H7 (cell line): ENCODE data around the gene PACSIN3. TPM values are rescaled to one million over a fixed set of nuclear protein-coding genes. Genes with fewer than 3 reads are reported as not detected.

Experiments
- DNase-seq: peaks from one replicate; pipeline ENCODE4 v3.0.0; 2012
- H3K27me3 ChIP-seq: 2 replicates; pipeline ENCODE4 v1.6.0; 2011; ENCODE audit warnings: mild to moderate bottlenecking, low read length; ENCODE audit not compliant: control insufficient read depth, insufficient read depth
- H3K36me3 ChIP-seq: replicated peaks from 2 replicates; pipeline ENCODE4 v1.5.1; 2011; ENCODE audit warnings: low read length; ENCODE audit not compliant: control insufficient read depth, insufficient read depth
- H3K4me3 ChIP-seq: 2 replicates; pipeline ENCODE4 v1.5.1; 2011; ENCODE audit warnings: low read depth, mild to moderate bottlenecking, control low read depth, low read length, moderate library complexity; ENCODE audit not compliant: insufficient read depth
- total RNA-seq: library from RNA; depleted of rRNA; stranded (reverse); fragments of >200 nt; shearing (Covaris generic); gene quantifications from 2 replicates; pipeline ENCODE4 v1.2.3, GENCODE V29; 2014

The PACSIN3 gene
- total RNA-seq, 1 experiment from 2014 or later, result 76.2 TPM

DNA sequence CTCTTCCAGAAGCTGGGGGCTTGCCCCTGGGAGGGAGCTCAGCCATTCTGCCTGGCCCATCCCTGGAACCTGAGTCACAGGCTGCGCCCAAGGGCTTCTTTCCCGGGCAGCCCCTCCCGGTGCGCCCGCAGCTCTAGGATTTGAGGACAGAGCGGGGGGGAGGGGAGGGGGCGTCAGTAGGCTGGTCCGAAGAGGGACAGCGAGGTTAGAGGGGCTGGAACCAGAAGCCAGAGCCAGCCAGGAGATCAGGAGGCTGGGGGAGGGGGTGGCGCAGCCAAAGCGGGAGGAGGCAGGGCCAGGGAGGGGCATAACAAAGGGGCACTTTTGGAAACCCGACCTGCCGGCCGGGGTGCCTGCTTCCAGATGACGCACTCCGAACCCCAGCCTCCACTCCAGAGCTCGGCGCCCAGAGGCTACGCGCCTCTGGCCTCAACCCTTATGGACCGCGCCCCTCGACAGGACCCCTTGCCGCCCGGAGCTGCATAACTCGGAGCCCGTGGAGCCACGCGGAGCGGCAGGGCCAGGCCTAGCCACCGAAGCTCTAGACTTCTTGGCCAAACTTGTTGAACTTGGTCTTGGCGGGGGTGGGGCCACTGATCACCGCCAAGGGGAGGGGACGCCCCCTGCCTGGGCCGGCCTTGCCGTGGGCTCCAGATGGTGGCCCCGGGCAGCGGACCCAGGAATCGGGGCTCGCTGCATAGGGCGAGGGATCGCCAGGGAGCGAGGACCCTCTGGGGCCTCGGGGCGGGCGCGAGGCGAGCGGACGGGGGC is 744 bp downstream of the PACSIN3 start:
- Histone ChIP-seq H3K4me3 (peak overlapping the region; percentile 79), H3K36me3 (peaks cover 4% of the 10 kb centered on the region), H3K27me3 (peaks cover 7% of the 10 kb centered on the region)
- peak; percentile 97 for DNase-seq

DNA sequence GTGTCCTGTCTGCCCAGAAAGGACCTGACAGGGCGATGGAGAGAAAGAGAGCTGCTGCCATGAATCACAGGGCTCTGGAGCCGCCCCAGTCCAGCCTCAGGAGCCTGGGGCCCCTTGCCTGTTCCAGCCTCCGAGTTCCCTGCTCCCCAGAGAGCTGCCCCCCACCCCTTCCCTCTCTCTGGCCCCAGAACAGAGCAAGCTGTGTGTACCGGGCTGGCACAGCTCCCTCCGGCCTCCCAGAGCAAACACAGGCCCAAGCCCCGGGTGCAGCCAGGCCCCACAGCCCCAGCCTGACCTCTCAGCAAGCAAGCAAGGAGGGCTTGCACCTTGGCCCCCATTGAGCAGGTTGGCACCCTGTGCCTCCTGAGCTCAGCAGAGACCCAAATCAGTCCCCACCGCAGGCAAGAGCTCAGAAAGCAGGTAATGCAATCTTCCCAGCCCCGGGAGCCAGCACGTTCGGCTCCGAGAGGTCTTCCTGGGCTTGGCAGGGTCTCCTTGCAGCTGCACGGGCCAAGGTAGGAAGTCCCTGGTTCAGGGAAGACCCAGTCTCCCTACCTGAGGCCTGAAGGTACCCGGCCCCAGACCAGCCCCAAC is 1.4 kb downstream of the PACSIN3 start:
- Histone ChIP-seq H3K27me3 (peaks cover 7% of the 10 kb centered on the region), H3K36me3 (peaks cover 6% of the 10 kb centered on the region), H3K4me3 (peak overlapping the region; percentile 79)
- DNase-seq, result peak; percentile 74

DNA sequence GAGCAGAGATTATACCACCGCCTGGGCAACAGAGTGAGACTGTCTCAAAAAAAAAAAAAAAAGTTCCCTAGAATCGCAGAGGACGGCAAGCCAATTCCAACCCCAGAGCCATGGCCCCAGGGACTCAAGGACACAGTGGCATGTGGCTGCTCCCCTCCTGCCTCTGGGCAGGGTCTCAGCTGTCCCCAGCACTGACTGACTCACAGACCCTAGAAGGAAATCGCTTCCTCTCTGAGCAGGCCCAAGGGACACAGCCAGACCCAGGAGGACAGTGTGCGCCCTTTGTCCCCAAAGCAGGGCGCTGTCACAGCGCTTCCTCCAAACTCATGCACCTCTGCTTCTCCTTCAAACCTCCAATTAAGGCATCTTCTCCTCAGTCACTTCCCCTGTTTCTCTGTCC is 2.3 kb downstream of the PACSIN3 start:
- H3K4me3 ChIP-seq, result no peak overlapping the region
- H3K36me3 ChIP-seq, result peaks cover 13% of the 10 kb centered on the region
- no peak for DNase-seq
- peaks cover 7% of the 10 kb centered on the region for H3K27me3 ChIP-seq

DNA sequence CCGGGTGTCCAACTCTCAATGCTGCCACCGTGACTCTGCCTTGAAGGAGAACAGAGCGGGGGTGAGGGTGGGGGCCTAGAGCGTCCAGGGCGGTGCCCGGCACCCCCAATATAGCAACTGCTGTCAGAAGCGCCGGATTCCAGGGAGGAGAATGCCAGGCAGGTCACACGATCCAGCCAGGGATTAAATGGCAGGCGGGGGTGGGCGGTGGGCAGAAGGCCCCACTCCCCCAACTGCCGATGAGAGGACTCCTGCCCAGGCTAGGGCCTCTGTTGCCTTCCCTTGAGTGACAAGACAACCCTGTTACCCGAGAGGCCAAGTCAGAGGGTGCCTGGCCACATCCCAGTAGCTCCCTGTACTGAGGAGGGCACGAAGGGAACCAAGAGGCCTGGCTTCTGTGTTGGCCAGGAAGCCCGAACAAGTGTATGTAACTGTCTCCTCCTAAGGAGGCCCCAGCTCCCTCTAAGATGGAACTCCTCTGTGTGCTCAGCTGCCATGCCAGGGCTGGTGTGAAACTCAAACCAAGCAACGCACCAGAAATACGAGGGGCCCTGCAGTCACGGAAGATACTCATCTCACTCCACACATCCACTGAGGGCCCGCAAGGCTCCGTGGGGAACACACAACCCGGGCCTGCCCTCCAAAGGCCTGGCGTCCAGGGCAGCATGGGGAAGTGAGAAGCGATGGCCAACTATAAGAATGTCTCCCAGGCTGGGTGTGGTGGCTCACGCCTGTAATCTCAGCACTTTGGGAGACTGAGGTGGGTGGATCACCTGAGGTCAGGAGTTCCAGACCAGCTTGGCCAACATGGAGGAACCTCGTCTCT is 3.0 kb downstream of the PACSIN3 start:
- peaks cover 6% of the 10 kb centered on the region for H3K27me3 ChIP-seq
- peaks cover 13% of the 10 kb centered on the region for H3K36me3 ChIP-seq
- no peak overlapping the region for H3K4me3 ChIP-seq
- DNase-seq, result peak; percentile 43

DNA sequence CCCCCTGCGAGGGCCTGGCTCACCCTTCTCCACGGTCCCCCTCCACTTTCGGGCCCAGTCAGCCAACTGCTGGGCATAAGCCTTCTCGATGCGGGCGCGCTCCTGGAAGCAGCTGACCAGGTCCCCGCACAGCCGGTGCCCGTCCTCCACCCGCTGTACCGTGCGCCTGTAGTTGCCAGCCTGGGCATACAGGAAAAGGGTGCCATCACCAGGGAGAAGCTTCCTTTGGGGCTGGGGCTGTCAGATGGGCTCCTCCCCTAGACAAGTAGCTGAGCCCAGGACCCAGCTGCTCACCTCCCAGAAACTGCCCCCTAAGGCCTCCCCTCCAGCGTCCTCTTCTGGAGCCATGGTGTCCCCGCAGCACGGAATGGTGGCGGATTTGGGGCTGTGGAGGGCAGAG is 3.9 kb downstream of the PACSIN3 start:
- Histone ChIP-seq H3K4me3 (no peak overlapping the region), H3K36me3 (peaks cover 14% of the 10 kb centered on the region), H3K27me3 (peaks cover 4% of the 10 kb centered on the region; the same call in 1 of the 2 replicates)
- DNase-seq, result peak; percentile 48

DNA sequence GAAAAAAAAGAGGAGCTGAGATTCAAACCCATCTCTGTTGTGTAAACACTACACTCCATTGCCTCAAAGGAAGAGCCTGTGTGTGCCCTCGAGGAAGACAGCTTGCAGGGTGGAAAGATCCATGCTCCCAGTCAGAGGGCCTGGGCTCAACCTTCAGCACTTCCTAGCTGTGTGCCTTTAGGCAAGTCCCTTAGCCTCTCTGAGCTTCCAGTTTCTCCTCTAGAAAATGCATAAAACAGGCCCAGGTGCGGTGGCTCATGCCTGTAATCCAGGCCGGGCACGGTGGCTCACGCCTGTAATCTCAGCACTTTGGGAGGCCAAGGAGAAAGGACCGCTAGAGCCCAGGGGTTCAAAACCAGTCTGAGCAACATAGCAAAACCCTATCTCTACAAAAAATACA is 5.0 kb downstream of the PACSIN3 start:
- DNase-seq, result no peak
- no peaks in the 10 kb centered on the region for H3K27me3 ChIP-seq

DNA sequence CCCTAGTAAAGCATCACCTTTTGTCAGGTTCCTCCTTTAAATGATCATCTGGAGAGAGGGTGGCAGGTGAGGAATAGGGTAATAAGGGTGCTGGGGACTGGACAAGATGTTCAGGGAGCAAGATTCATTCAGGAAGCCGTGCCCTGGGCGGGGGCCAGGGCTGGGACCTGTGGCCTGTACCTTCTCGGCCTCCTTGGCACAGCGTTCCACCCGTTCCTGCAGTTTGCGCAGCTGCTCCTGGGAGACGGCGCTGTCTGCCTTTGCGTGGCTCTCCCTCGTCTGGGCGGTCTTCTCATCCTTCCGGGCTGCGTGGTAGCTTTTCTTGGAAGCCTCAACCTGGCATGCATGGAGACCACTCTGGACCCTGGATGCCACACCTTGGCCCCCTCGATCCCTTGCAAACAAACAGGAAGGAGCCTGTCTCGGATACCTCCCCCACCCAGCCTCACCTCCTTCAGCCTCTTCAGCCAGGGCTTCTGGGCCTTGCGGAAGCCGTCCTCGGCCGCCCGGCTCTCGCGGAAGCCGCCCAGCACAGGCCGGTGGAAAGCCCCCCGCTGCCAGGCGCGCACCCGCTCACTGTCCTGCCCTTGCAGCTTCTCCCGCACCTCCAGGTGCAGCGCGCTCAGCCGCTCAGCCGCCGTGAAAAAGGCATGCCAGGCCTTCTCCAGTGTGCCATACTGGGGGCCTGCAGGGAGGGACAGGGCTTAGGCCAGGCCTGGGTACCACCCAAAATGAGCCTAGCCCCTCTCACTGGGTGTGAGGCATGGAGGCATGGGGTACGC is 6.0 kb downstream of the PACSIN3 start:
- H3K36me3 ChIP-seq, result peaks cover 14% of the 10 kb centered on the region

More for the DNA sequence above, 5.0 kb downstream of the PACSIN3 start:
- Histone ChIP-seq H3K4me3 (no peak overlapping the region), H3K36me3 (peaks cover 14% of the 10 kb centered on the region)

DNA sequence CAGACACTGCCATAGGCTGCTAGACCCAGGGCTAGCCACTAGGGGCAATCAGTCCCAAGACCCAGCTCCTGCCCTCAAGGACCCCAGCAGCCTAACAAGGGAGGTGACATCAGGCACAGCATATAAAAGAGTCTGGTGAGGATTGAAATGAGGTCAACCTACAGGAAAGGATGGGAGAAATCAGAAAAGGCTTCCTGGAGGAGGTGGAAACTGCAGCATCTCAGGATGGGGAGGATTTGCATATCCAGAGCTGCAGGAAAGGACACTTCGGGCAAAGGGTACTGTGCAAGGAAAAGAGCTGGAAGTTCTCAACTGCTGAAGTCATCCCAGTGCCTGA is 6.6 kb downstream of the PACSIN3 start:
- peak; percentile 89 for DNase-seq

More for the DNA sequence above, 6.0 kb downstream of the PACSIN3 start:
- no peak for DNase-seq
- H3K4me3 ChIP-seq, result no peak overlapping the region
- H3K27me3 ChIP-seq, result no peaks in the 10 kb centered on the region

DNA sequence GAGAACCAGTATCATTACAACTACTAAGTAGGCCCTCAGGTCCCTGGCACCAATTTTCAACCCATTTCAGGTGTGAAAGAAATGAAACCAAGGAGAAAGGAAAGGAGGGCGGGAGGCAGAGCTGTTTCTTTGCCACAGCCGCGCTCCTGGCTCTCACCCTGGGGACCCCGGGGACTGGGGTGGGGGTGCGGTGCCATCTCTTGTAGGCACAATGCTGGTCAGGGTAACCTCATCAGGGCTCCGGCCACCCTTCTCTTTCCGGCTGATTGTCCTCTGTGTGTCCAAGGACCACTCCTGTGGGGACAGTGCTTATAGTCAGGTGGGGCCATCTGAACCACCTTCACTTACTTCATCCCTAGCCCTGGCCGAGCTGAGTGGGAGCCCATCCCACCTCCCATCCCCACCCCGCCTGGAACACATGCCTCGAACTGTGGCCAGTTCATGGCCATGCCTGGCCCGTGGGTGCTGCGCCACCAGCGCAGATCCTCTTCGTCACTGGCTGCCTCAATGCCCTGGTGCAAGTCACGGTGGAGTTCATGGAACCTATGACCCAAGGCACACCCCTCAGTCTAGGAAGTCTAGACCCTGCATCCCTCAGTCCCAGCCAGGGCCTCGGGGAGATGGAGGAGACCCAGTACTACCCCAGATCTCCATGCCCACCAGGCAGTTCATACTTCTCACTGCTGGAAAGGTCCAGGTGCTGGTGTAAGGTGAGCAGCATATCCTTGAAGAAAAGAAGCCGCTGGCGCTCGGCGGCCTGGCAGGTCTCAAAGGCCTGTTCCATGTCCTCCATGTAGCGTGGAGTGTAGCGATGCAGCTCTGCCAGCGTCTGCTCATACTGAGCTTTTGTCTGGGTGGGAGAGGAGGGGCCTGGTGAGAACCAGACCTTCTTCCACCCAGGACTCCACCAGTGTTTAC is 7.2 kb downstream of the PACSIN3 start:
- H3K4me3 ChIP-seq, result no peak overlapping the region
- no peaks in the 10 kb centered on the region for H3K27me3 ChIP-seq
- no peak for DNase-seq
- H3K36me3 ChIP-seq, result peaks cover 16% of the 10 kb centered on the region

More for the DNA sequence above, 6.6 kb downstream of the PACSIN3 start:
- Histone ChIP-seq H3K27me3 (no peaks in the 10 kb centered on the region), H3K36me3 (peaks cover 18% of the 10 kb centered on the region), H3K4me3 (no peak overlapping the region)

DNA sequence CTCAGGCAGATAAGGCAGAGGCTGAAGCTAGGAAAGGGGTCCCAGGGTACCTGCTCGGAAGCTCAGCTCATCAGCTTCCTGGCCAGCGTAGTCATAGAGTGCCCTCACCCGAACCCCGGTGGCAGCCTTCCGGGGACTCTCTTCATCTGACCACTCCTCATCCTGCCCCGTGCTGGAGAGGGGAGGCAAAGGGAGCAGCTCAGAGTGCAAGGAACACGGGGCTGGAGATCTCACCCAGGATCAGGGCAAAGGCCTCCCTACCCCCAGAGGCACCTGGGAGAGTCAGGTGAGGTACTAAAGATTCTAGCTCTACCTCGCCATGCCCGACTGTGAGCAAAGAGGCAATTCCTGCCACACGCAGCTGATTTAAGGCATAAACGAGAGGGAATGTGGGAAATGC is 7.9 kb downstream of the PACSIN3 start:
- Histone ChIP-seq H3K4me3 (no peak overlapping the region), H3K27me3 (no peaks in the 10 kb centered on the region), H3K36me3 (peaks cover 19% of the 10 kb centered on the region)
- DNase-seq, result no peak

DNA sequence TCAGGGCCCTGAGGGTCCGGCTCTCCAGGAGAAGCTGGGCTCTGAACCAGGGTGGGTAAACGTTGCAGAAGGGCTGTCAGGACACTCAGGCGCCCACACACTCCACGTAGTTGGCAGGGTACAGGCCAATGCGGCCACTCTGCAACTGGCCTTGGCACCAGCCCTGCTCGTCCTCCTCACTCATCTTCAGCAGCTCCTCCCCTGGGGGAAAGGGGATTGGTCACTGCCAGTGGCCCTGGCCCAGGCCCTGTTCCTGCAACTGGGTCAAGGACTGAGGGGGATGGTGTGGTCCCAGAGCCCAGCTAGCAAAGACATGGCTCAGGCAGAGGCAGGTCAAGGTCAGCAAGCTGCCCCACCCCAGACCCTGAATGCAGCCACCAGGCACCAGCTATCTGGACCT is 8.4 kb downstream of the PACSIN3 start:
- Histone ChIP-seq H3K36me3 (peaks cover 23% of the 10 kb centered on the region), H3K4me3 (no peak overlapping the region), H3K27me3 (no peaks in the 10 kb centered on the region)
- no peak for DNase-seq

DNA sequence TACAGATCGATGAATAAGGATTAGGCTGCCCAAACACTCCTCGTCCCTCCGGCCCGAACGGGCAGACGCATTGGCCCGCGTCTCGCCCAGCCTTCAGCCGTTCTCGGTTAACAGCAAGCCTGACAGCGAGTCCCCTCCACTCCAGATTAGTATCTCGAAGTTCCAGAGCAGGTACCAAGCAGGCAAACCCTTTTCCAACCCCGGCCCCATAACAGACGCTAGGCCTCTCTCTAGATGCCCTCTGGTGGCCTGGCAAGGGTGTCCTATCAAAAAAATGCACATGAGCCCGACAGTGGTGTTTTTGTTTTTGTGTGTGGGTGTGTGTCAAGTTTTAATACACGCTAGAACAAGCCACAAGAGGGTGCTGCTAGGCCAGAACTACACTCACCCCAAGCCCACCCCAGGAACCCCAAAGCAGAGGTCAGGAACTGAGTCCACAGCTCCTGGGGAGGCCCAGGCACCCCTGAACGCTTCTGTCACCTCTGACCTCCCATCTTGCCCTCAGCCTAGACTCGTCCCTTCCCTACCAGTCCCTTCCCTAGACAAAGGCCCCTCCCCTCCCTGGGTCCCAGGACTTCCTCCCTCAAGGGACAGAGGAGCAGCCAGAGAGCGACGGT is 8.9 kb downstream of the PACSIN3 start:
- H3K4me3 ChIP-seq, result peak overlapping the region; percentile 64
- peaks cover 25% of the 10 kb centered on the region for H3K36me3 ChIP-seq
- no peaks in the 10 kb centered on the region for H3K27me3 ChIP-seq
- DNase-seq, result peak; percentile 82
